Liver (tissue), 9 donors: Measurements from ENCODE around the gene TDRD9. TPM values are rescaled to one million over a fixed set of nuclear protein-coding genes. Genes with fewer than 3 reads are reported as not detected.

Experiments used
- DNase-seq: peaks from one replicate; pipeline ENCODE4 v3.0.0-alpha.2; 2017; ENCODE audit warnings: low spot score
- H3K27ac ChIP-seq, 2 donors: one replicate each; pipeline ENCODE4 v1.7.0; 2013; ENCODE audit warnings: inconsistent platforms in 2 of 2, low read length in 2 of 2, control low read depth in 1 of 2, low read depth in 1 of 2, mild to moderate bottlenecking in 1 of 2
- H3K27me3 ChIP-seq, 4 donors: one replicate each; pipeline versions ENCODE4 v1.6.1 to v1.7.0; 2013; ENCODE audit warnings: low read length in 3 of 4, inconsistent platforms in 1 of 4, mild to moderate bottlenecking in 1 of 4, moderate library complexity in 1 of 4; ENCODE audit not compliant: control insufficient read depth in 4 of 4, insufficient read depth in 4 of 4
- H3K36me3 ChIP-seq, 4 donors: one replicate each; pipeline versions ENCODE4 v1.6.1 to v1.7.0; 2013; ENCODE audit warnings: low read length in 3 of 4, mild to moderate bottlenecking in 3 of 4, low read depth in 1 of 4, moderate library complexity in 1 of 4; ENCODE audit not compliant: control insufficient read depth in 4 of 4, insufficient read depth in 3 of 4
- H3K4me1 ChIP-seq, 4 donors: one replicate each; pipeline versions ENCODE4 v1.6.1 to v1.7.0; 2013; ENCODE audit warnings: low read length in 3 of 4, mild to moderate bottlenecking in 3 of 4, moderate library complexity in 1 of 4; ENCODE audit not compliant: control insufficient read depth in 4 of 4, insufficient read depth in 4 of 4
- H3K4me3 ChIP-seq, 3 donors: one replicate each; pipeline versions ENCODE4 v1.6.1 to v1.7.0; 2013; ENCODE audit warnings: low read length in 3 of 3, control low read depth in 1 of 3, low read depth in 1 of 3, mild to moderate bottlenecking in 1 of 3
- H3K9ac ChIP-seq, 2 donors: one replicate each; pipeline ENCODE4 v1.7.0; 2013; ENCODE audit warnings: low read length in 2 of 2, mild to moderate bottlenecking in 2 of 2, moderate library complexity in 2 of 2, control low read depth in 1 of 2, low read depth in 1 of 2
- H3K9me3 ChIP-seq, 4 donors: one replicate each; pipeline versions ENCODE4 v1.6.1 to v1.7.0; 2013; ENCODE audit warnings: low read length in 3 of 4; ENCODE audit not compliant: control insufficient read depth in 4 of 4
- EGR1 ChIP-seq, 2 donors: IDR thresholded peaks; 2 replicates each; pipeline ENCODE4 v1.6.1; 2016 to 2018; ENCODE audit warnings: antibody characterized with exemption in 2 of 2, low read depth in 2 of 2
- FOXA1 ChIP-seq: IDR thresholded peaks from 2 replicates; pipeline ENCODE4 v1.6.1; 2016; ENCODE audit warnings: antibody characterized with exemption
- FOXA2 ChIP-seq: IDR thresholded peaks from 2 replicates; pipeline ENCODE4 v1.6.1; 2016; ENCODE audit warnings: antibody characterized with exemption
- GABPA ChIP-seq, 2 donors: IDR thresholded peaks in 1 of 2; conservative IDR thresholded peaks in 1 of 2; 2 replicates each; pipeline ENCODE4 v1.6.1; 2016; ENCODE audit warnings: antibody characterized with exemption in 2 of 2, mild to moderate bottlenecking in 1 of 2, moderate library complexity in 1 of 2
- HNF4A ChIP-seq, 2 donors: conservative IDR thresholded peaks; 2 replicates each; pipeline ENCODE4 v1.6.1; 2016; ENCODE audit warnings: antibody characterized with exemption in 2 of 2, mild to moderate bottlenecking in 2 of 2
- HNF4G ChIP-seq: IDR thresholded peaks from 2 replicates; pipeline ENCODE4 v1.6.1; 2016; ENCODE audit warnings: antibody characterized with exemption
- RXRA ChIP-seq, 2 donors: IDR thresholded peaks; 2 replicates each; pipeline ENCODE4 v1.6.1; 2017 to 2018; ENCODE audit warnings: antibody characterized with exemption in 2 of 2, mild to moderate bottlenecking in 1 of 2
- SP1 ChIP-seq: IDR thresholded peaks from 2 replicates; pipeline ENCODE4 v1.6.1; 2018; ENCODE audit warnings: antibody characterized with exemption, mild to moderate bottlenecking
- YY1 ChIP-seq: IDR thresholded peaks from 2 replicates; pipeline ENCODE4 v1.6.1; 2016; ENCODE audit warnings: antibody characterized with exemption, mild to moderate bottlenecking
- WGBS: extraction: QIAGEN DNeasy Blood & Tissue Kit; methylation state at CpG from one replicate; pipeline ENCODE4 v1.1.7; 2013; 5-methylcytosine and 5-hydroxymethylcytosine counted together
- polyA plus RNA-seq, 2 donors: library from polyadenylated mRNA; stranded (reverse) in 1 of 2; unstranded in 1 of 2; fragments of 200-250 nt in 1 of 2; fragments of >200 nt in 1 of 2; fragmentation: Nextera tagmentation in 1 of 2; extraction: Ambion mirVana in 1 of 2; gene quantifications; one replicate each; pipeline versions ENCODE4 v1.2.1 to v1.2.3, GENCODE V29; 2013 to 2015
- total RNA-seq, 2 donors: library from RNA; depleted of rRNA; stranded (reverse); fragments of >200 nt; gene quantifications; one replicate each; pipeline ENCODE4 v1.2.3, GENCODE V29; 2014
- TF ChIP-seq, protein P1 (sequence below): IDR thresholded peaks from 2 replicates; pipeline ENCODE4 v1.6.1; 2016; ENCODE audit warnings: antibody characterized with exemption
- TF ChIP-seq, protein P2 (sequence below): IDR thresholded peaks from 2 replicates; pipeline ENCODE4 v1.6.1; 2016; ENCODE audit warnings: antibody characterized with exemption
- donor health status: healthy.
- donor health status: healthy.
- donor health status: healthy.
- donor health status: healthy.
- donor health status: healthy.

Gene TDRD9
- total and polyA plus RNA-seq, 4 donors, result 0.12 to 1.0 (median 0.46) TPM

DNA sequence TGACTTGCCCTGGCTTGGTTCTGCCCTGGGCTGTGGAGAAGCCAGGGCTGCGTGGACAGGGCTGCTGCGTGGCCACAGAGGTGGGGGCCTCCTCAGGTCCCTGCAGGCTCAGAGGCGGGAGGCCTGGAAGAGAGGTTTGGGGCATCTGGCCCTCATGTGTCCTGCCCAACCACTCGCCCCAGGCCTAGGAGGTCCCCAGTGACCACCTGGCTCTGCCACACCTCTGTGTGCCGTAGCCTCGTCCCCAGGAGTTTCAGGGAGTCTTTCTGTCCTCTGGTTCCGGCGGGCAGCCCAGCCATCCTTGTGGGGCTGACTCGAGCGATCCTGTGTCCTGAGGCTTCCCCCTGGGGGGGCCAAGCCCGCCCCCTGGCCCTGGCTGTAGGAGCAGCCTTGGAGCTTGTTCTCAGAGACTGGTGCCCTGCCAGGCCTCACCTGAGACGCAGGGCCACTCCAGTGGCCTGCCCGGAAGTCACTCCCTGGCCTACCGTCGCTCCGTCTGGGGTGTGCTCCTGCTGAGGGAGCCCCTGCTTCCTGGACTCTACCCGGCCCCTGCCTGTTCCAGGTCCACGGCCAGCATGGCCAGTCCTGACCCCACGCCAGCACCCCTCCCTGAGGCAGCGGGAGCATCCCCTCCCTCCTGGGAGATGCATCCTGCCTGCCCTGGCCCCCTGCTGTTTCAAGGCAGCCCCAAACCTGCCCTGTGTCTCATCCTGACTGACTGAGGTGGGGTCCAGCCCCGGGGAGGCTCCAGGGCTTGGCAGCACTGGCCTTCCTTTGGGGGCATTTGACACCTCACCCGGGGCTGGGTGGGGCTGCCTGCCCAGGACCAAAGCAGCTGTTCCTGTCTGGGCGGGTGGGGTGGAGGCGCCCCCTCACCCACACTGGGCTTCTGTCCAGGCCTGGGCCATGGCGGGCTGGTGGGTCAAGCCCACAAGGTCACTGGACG lies 171.1 kb downstream of the TDRD9 start:
- DNase-seq, result no peak
- Histone ChIP-seq H3K27me3 (no peaks in the 10 kb centered on the region), H3K27ac (no peak overlapping the region), H3K9ac (no peak overlapping the region), H3K9me3 (no peaks in the 10 kb centered on the region), H3K4me3 (no peak overlapping the region), H3K4me1 (peaks cover 0 to 4% (median 1%) of the 10 kb centered on the region in 4 donors), H3K36me3 (peaks cover 0 to 21% (median 8%) of the 10 kb centered on the region in 4 donors)
- WGBS, result 88% methylated on average over 26 of the region's 26 CpGs
- TF ChIP-seq FOXA1 (no peak), YY1 (no peak), FOXA2 (no peak), HNF4G (no peak), HNF4A (conservative IDR thresholded peaks at IDR 0.05) (no peak), SP1 (no peak)

DNA sequence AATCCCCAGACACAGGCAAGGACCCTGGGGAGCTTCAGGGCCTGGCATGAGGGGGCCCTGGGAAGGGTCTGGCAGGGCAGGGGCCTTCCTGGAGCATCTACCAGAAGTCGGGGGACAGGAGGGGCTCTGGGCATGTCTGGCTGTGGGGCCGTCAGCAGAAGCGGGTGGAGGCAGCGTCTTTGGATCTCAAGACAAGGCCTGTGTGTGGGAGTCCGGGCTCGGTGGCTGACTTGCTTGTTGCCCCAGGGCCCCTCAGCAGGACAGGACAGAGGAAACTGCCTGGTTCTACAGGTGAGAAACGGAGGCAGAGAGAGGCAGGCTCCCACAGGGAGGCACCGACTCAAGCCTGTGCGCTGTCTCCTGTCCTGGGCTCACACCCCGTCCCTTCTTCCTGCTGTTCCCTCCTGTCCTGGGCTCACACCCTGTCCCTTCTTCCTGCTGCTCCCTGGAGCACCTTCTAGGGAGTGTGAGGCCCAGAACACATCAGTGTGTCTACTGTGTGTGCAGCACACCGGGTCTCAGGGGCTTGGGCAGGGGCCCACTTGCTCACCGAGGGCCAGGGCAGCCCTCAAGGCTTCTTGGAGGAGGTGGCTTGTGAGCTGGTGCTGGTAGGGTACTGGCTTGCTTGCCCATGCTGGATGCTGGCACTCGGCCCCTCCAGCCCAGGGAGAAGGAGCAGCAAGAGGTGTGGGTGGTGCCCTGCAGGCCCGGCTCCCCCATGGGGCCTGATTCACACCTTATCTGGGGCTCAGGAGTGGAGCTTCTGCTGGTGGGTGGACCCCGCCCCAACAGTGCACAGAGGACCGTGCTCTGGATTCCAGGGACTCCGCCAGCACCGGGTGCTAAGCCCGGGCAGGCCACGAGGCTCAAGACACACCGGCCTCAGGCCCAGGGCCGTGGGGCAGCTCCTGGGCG lies 172.2 kb downstream of the TDRD9 start:
- Histone ChIP-seq H3K36me3 (peaks cover 0 to 21% (median 8%) of the 10 kb centered on the region in 4 donors), H3K27me3 (no peaks in the 10 kb centered on the region), H3K27ac (no peak overlapping the region), H3K9ac (no peak overlapping the region), H3K4me1 (no peaks in the 10 kb centered on the region), H3K9me3 (no peaks in the 10 kb centered on the region), H3K4me3 (no peak overlapping the region)
- no peak for TF ChIP-seq GABPA (IDR thresholded peaks at IDR 0.05 in 1 of 2, conservative IDR thresholded peaks at IDR 0.05 in 1 of 2)
- TF ChIP-seq, protein P1, sequence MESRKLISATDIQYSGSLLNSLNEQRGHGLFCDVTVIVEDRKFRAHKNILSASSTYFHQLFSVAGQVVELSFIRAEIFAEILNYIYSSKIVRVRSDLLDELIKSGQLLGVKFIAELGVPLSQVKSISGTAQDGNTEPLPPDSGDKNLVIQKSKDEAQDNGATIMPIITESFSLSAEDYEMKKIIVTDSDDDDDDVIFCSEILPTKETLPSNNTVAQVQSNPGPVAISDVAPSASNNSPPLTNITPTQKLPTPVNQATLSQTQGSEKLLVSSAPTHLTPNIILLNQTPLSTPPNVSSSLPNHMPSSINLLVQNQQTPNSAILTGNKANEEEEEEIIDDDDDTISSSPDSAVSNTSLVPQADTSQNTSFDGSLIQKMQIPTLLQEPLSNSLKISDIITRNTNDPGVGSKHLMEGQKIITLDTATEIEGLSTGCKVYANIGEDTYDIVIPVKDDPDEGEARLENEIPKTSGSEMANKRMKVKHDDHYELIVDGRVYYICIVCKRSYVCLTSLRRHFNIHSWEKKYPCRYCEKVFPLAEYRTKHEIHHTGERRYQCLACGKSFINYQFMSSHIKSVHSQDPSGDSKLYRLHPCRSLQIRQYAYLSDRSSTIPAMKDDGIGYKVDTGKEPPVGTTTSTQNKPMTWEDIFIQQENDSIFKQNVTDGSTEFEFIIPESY, result no peak
- TF ChIP-seq HNF4G, result no peak
- DNase-seq, result no peak
- WGBS, result 85% methylated on average over 23 of the region's 23 CpGs

DNA sequence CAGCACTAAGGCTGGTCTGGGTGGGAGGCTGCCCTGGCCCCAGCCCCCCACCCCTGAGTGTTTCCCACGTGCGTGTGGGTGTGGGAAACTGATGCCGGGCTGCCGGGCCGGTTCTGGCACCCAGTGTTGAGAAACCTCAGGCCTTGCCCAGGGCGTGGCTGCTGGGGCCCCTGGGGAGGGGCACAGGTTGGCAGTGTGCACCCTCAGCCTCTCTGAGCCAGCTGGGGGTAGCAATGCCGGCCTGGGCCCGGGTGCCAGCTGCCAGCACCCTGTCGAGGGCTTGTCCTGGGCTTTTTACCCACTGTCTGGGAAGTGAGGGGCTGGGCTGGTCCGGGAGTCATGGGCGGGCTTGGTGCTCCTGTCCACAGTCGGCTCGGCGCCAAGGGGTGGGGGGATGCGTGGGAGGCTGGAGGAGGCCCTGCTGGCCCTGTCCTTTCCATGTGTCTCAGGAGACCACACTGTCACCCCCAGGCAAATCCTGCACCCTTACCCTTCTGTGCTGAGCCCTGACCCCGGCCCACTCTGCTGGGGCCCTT lies 172.9 kb downstream of the TDRD9 start:
- DNase-seq, result no peak
- Histone ChIP-seq H3K9ac (no peak overlapping the region), H3K4me3 (no peak overlapping the region), H3K27me3 (no peaks in the 10 kb centered on the region), H3K27ac (no peak overlapping the region), H3K4me1 (no peaks in the 10 kb centered on the region), H3K36me3 (peaks cover 0 to 19% (median 5%) of the 10 kb centered on the region in 4 donors), H3K9me3 (no peaks in the 10 kb centered on the region)
- 68% methylated on average over 16 of the region's 16 CpGs for WGBS
- no peak for TF ChIP-seq EGR1 (IDR thresholded peaks at IDR 0.05; ENCODE audit: low read depth in 2 of 2)
- no peak for TF ChIP-seq RXRA (IDR thresholded peaks at IDR 0.05)
- TF ChIP-seq, protein P2, sequence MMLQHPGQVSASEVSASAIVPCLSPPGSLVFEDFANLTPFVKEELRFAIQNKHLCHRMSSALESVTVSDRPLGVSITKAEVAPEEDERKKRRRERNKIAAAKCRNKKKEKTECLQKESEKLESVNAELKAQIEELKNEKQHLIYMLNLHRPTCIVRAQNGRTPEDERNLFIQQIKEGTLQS, result no peak
